HL-60 (cell line): ENCODE results near the gene PDGFD.

Experiments
- DNase-seq, 2 experiments: peaks; one replicate each; pipeline ENCODE4 v3.0.0-alpha.2; 2010 to 2020; ENCODE audit warnings: low read depth in 1 of 2, low spot score in 1 of 2
- H3K27ac ChIP-seq: fragments of 250-450 bp; sonication (Bioruptor Pico); replicated peaks from 2 replicates; pipeline ENCODE4 v1.5.1; 2020; ENCODE audit warnings: mild to moderate bottlenecking, moderate library complexity
- H3K27me3 ChIP-seq: fragments of 250-450 bp; sonication (Bioruptor Pico); 2 replicates; pipeline ENCODE4 v1.5.1; 2021; ENCODE audit warnings: mild to moderate bottlenecking, moderate library complexity; ENCODE audit not compliant: insufficient read depth, poor library complexity, severe bottlenecking
- H3K4me3 ChIP-seq: replicated peaks from 2 replicates; pipeline ENCODE4 v1.5.1; 2011; ENCODE audit warnings: mild to moderate bottlenecking, control low read depth, low read length; ENCODE audit not compliant: insufficient read depth
- CTCF ChIP-seq: IDR thresholded peaks from one replicate; pipeline ENCODE4 v1.5.1; 2011; ENCODE audit warnings: low read length, control low read depth, inconsistent platforms; ENCODE audit not compliant: insufficient read depth
- GABPA ChIP-seq: IDR thresholded peaks from 2 replicates; pipeline ENCODE4 v1.6.1; 2012; ENCODE audit warnings: low read depth
- POLR2AphosphoS5 ChIP-seq: IDR thresholded peaks from 2 replicates; pipeline ENCODE4 v1.6.1; 2012; ENCODE audit warnings: low read depth
- REST ChIP-seq: IDR thresholded peaks from 2 replicates; pipeline ENCODE4 v1.6.1; 2012; ENCODE audit warnings: low read depth; ENCODE audit not compliant: insufficient replicate concordance
- SPI1 ChIP-seq: IDR thresholded peaks from 2 replicates; pipeline ENCODE4 v1.6.1; 2012; ENCODE audit warnings: low read depth, mild to moderate bottlenecking, borderline replicate concordance

Gene PDGFD

DNA sequence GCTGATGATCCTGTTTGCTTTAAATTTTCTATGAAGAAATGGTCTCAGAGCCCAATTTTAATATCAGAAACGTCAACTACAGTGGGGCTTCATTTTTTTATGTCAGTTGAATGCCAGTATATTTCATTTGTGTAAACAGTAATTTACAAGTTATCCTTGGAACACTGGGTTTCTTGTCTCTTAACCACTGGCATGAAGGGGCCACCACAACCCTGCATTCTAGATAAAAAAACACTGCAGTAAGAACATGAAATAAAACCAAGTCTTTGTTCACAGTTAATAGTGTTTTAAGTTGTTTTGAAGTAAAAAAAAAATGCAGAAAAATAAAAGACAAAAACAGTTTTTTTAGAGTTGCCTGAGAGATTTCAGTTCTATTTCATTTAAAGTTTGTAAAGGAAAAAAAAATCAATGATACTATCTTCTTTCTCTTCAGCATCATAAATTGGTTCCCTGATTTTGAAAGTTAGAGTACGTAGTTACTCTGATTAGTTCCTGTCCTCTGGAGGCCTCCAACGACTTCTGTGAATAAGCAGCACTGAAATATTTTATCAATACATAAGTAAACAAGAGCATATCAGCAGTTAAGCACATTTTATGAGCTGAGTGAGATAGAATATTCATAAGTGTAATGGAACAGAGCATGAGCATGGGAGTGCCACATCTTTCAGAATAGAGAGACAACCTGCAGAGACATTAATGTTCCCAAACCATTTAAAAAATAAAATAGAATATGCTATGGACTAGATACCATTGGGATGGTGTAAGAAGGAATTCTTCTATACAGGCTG is 135.3 kb downstream of the PDGFD start:
- no peak for DNase-seq
- no peak for TF ChIP-seq CTCF
- TF ChIP-seq SPI1 = no peak
- TF ChIP-seq GABPA = no peak
- TF ChIP-seq REST = no peak
- TF ChIP-seq POLR2AphosphoS5 = no peak
- H3K27ac ChIP-seq = no peak overlapping the region

GRCh38 chr11:104024572-104024971 is 139.4 kb downstream of the PDGFD start:
- H3K4me3 ChIP-seq = no peak overlapping the region
- H3K27ac ChIP-seq = no peak overlapping the region
- no peak for TF ChIP-seq SPI1
- TF ChIP-seq REST = no peak
- no peak for TF ChIP-seq GABPA
- no peak for TF ChIP-seq CTCF
- H3K27me3 ChIP-seq = no peaks in the 10 kb centered on the region
- DNase-seq = no peak

More for the DNA sequence above, 135.3 kb downstream of the PDGFD start:
- no peak overlapping the region for H3K4me3 ChIP-seq
- no peaks in the 10 kb centered on the region for H3K27me3 ChIP-seq

- Histone ChIP-seq H3K27me3 (no peaks in the 10 kb centered on the region), H3K4me3 (no peak overlapping the region), H3K27ac (no peak overlapping the region)
- DNase-seq = no peak
- TF ChIP-seq CTCF (no peak), REST (no peak), POLR2AphosphoS5 (no peak), GABPA (no peak), SPI1 (no peak)
Measured at GRCh38 chr11:104015649-104016415, 148.1 kb downstream of the PDGFD start.
